HL-60 (cell line): ENCODE results near the gene CBLN4.

Source experiments
- DNase-seq, 2 experiments: peaks; one replicate each; pipeline ENCODE4 v3.0.0-alpha.2; 2010 to 2020; ENCODE audit warnings: low read depth in 1 of 2, low spot score in 1 of 2
- H3K27ac ChIP-seq: fragments of 250-450 bp; sonication (Bioruptor Pico); replicated peaks from 2 replicates; pipeline ENCODE4 v1.5.1; 2020; ENCODE audit warnings: mild to moderate bottlenecking, moderate library complexity
- H3K27me3 ChIP-seq: fragments of 250-450 bp; sonication (Bioruptor Pico); 2 replicates; pipeline ENCODE4 v1.5.1; 2021; ENCODE audit warnings: mild to moderate bottlenecking, moderate library complexity; ENCODE audit not compliant: insufficient read depth, poor library complexity, severe bottlenecking
- H3K4me3 ChIP-seq: replicated peaks from 2 replicates; pipeline ENCODE4 v1.5.1; 2011; ENCODE audit warnings: mild to moderate bottlenecking, control low read depth, low read length; ENCODE audit not compliant: insufficient read depth
- CTCF ChIP-seq: IDR thresholded peaks from one replicate; pipeline ENCODE4 v1.5.1; 2011; ENCODE audit warnings: low read length, control low read depth, inconsistent platforms; ENCODE audit not compliant: insufficient read depth
- GABPA ChIP-seq: IDR thresholded peaks from 2 replicates; pipeline ENCODE4 v1.6.1; 2012; ENCODE audit warnings: low read depth
- POLR2AphosphoS5 ChIP-seq: IDR thresholded peaks from 2 replicates; pipeline ENCODE4 v1.6.1; 2012; ENCODE audit warnings: low read depth
- REST ChIP-seq: IDR thresholded peaks from 2 replicates; pipeline ENCODE4 v1.6.1; 2012; ENCODE audit warnings: low read depth; ENCODE audit not compliant: insufficient replicate concordance
- SPI1 ChIP-seq: IDR thresholded peaks from 2 replicates; pipeline ENCODE4 v1.6.1; 2012; ENCODE audit warnings: low read depth, mild to moderate bottlenecking, borderline replicate concordance

CBLN4 gene

GRCh38 chr20:56014998-56015397, 9.7 kb upstream of the CBLN4 start:
- no peak for DNase-seq
- no peak overlapping the region for H3K4me3 ChIP-seq
- TF ChIP-seq GABPA: no peak
- TF ChIP-seq CTCF: no peak
- TF ChIP-seq POLR2AphosphoS5: no peak
- TF ChIP-seq SPI1: no peak
- TF ChIP-seq REST: no peak
- no peaks in the 10 kb centered on the region for H3K27me3 ChIP-seq
- H3K27ac ChIP-seq: no peak overlapping the region

GRCh38 chr20:56014151-56014550, 8.8 kb upstream of the CBLN4 start:
- no peak for TF ChIP-seq CTCF
- no peak for TF ChIP-seq GABPA
- TF ChIP-seq REST: no peak
- TF ChIP-seq POLR2AphosphoS5: no peak
- no peak for TF ChIP-seq SPI1
- no peak for DNase-seq
- no peak overlapping the region for H3K27ac ChIP-seq
- H3K4me3 ChIP-seq: no peak overlapping the region
- H3K27me3 ChIP-seq: no peaks in the 10 kb centered on the region

- peaks cover 14% of the 10 kb centered on the region for H3K27me3 ChIP-seq
- no peak overlapping the region for H3K4me3 ChIP-seq
- no peak overlapping the region for H3K27ac ChIP-seq
- no peak for DNase-seq
- no peak for TF ChIP-seq GABPA
- no peak for TF ChIP-seq SPI1
- TF ChIP-seq POLR2AphosphoS5: no peak
- no peak for TF ChIP-seq REST
- TF ChIP-seq CTCF: no peak
These were observed 519 bp downstream of the CBLN4 start for GRCh38 chr20:56004611-56005388.
